Measurements from ENCODE around the gene TIMELESS.

The TIMELESS gene

DNA sequence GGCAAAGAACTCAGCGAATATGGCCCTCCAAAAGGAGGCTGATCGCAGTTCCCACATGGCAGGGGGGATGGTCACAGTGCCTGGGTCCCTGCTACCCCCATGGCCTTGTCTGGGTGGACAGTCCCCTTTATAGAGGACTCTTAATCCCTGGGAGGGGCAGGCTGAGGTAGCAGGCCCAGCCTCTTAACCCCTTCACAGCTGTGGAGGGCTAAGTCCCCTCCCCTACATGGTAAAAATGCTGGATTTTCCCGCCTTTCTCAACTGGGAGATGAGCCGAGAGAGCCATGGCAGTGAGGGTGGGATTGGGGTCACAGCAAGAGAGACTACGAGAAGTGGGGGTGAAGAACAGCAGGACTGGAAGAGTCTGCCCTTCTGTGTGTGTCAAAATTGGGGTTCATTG lies 5.3 kb upstream of the TIMELESS start, which contains the start of gene MIP:
Gene MIP (minus strand): TSS at position 101 of the 400 bp plus-strand sequence. CDS start 44 bp downstream, at position 57.
- TF ChIP-seq EP300 (IDR thresholded peaks at IDR 0.05; ENCODE audit: borderline replicate concordance) (no peak), USF1 (IDR thresholded peaks at IDR 0.05) (no peak), FOXM1 (IDR thresholded peaks at IDR 0.05; ENCODE audit: borderline replicate concordance, low read depth) (no peak), CEBPB (IDR thresholded peaks at IDR 0.05) (no peak), EGR1 (IDR thresholded peaks at IDR 0.05) (no peak), RAD21 (IDR thresholded peaks at IDR 0.05; ENCODE audit: low read depth) (no peak), NFIC (IDR thresholded peaks at IDR 0.05) (no peak)

DNA sequence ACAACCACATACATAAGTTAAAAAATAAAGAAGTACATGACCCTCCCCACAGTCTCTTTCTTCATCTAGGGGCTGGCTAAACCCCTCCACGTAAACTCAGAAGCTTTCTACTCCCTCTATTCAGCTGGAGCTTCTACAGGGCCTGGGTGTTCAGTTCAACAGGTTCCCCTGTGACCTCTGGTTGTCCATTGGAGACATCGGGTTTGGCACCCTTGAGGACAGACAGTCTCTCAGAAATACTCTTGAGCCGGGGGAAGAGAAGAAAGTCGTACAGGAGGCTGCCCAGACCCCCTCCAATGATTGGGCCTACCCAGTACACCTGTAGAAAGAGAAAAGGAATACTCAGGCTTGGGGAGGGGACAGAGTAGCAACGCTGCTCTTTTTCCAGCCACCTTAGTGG lies 1.9 kb upstream of the TIMELESS start:
- TF ChIP-seq, protein P1, sequence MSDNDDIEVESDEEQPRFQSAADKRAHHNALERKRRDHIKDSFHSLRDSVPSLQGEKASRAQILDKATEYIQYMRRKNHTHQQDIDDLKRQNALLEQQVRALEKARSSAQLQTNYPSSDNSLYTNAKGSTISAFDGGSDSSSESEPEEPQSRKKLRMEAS (IDR thresholded peaks at IDR 0.05) = no peak
- TF ChIP-seq RAD21 (IDR thresholded peaks at IDR 0.05; ENCODE audit: low read depth) (no peak), EGR1 (IDR thresholded peaks at IDR 0.05) (no peak), USF1 (IDR thresholded peaks at IDR 0.05) (no peak), YY1 (IDR thresholded peaks at IDR 0.05; ENCODE audit: low read depth) (no peak), ZBTB7A (IDR thresholded peaks at IDR 0.05; ENCODE audit: low read depth) (no peak), CEBPB (IDR thresholded peaks at IDR 0.05) (no peak), CREB1 (IDR thresholded peaks at IDR 0.05; ENCODE audit: low read depth) (no peak), TAF1 (IDR thresholded peaks at IDR 0.05; ENCODE audit: low read depth) (no peak), TCF12 (IDR thresholded peaks at IDR 0.05; ENCODE audit: low read depth) (no peak), EP300 (IDR thresholded peaks at IDR 0.05; ENCODE audit: borderline replicate concordance) (no peak)

GRCh38 chr12:56450241-56450640 lies 1.0 kb upstream of the TIMELESS start:
- TF ChIP-seq EGR1 (IDR thresholded peaks at IDR 0.05) = no peak
- TF ChIP-seq TCF12 (IDR thresholded peaks at IDR 0.05; ENCODE audit: low read depth) = no peak
- no peak for TF ChIP-seq ZBTB7A (IDR thresholded peaks at IDR 0.05; ENCODE audit: low read depth)
- TF ChIP-seq USF1 (IDR thresholded peaks at IDR 0.05) = no peak

DNA sequence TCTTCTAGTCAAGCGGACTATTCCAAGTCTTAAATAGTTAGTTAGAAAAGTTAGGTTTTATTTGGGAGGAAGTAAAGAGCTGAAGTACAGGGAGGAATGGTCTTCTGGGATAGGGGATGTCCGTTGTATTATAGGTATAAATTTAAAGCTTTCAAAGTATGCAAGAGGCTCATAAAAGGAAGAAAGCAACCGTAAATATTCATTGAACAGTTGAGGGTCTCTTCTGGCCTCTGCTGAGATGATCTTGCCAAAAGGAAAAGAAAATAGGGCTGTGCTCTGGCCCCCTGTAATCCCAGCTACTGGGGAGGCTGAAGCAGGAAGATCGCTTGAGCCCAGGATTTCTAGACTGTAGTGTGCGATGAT lies 377 bp upstream of the TIMELESS start:
- TF ChIP-seq, protein P2, sequence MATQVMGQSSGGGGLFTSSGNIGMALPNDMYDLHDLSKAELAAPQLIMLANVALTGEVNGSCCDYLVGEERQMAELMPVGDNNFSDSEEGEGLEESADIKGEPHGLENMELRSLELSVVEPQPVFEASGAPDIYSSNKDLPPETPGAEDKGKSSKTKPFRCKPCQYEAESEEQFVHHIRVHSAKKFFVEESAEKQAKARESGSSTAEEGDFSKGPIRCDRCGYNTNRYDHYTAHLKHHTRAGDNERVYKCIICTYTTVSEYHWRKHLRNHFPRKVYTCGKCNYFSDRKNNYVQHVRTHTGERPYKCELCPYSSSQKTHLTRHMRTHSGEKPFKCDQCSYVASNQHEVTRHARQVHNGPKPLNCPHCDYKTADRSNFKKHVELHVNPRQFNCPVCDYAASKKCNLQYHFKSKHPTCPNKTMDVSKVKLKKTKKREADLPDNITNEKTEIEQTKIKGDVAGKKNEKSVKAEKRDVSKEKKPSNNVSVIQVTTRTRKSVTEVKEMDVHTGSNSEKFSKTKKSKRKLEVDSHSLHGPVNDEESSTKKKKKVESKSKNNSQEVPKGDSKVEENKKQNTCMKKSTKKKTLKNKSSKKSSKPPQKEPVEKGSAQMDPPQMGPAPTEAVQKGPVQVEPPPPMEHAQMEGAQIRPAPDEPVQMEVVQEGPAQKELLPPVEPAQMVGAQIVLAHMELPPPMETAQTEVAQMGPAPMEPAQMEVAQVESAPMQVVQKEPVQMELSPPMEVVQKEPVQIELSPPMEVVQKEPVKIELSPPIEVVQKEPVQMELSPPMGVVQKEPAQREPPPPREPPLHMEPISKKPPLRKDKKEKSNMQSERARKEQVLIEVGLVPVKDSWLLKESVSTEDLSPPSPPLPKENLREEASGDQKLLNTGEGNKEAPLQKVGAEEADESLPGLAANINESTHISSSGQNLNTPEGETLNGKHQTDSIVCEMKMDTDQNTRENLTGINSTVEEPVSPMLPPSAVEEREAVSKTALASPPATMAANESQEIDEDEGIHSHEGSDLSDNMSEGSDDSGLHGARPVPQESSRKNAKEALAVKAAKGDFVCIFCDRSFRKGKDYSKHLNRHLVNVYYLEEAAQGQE (IDR thresholded peaks at IDR 0.05; ENCODE audit: low read depth) = no peak
- TF ChIP-seq CREB1 (IDR thresholded peaks at IDR 0.05; ENCODE audit: low read depth) = no peak
- no peak for TF ChIP-seq RAD21 (IDR thresholded peaks at IDR 0.05; ENCODE audit: low read depth)
- TF ChIP-seq, protein P1 (IDR thresholded peaks at IDR 0.05) = no peak
- no peak for TF ChIP-seq TEAD4 (IDR thresholded peaks at IDR 0.05)
- no peak for TF ChIP-seq NFIC (IDR thresholded peaks at IDR 0.05)
- no peak for TF ChIP-seq YY1 (IDR thresholded peaks at IDR 0.05; ENCODE audit: low read depth)
- no peak for TF ChIP-seq TAF1 (IDR thresholded peaks at IDR 0.05; ENCODE audit: low read depth)
- no peak for TF ChIP-seq TCF12 (IDR thresholded peaks at IDR 0.05; ENCODE audit: low read depth)
- TF ChIP-seq EGR1 (IDR thresholded peaks at IDR 0.05) = no peak

DNA sequence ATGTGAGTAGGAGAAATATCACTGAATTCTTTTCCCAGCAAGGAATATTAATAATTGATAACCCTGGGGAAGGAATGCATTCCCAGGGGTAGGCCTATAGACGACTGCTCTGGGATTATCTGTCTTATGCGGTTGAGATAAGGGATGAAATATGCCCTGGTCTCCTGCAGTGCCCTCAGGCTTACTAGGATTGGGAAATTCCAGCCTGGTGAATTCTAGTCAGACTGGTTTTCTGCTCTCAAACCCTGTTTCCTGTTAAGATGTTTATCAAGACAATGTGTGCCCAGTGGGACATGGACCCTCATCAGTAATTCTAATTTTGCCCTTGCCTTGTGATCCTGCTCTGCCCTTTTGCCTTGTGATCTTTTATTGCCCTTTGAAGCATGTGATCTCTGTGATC lies 6.0 kb downstream of the TIMELESS start:
- TF ChIP-seq USF1 (IDR thresholded peaks at IDR 0.05) (peak; percentile 14; the same call in 1 of the 2 replicates), CEBPB (IDR thresholded peaks at IDR 0.05) (peak; percentile 70)

DNA sequence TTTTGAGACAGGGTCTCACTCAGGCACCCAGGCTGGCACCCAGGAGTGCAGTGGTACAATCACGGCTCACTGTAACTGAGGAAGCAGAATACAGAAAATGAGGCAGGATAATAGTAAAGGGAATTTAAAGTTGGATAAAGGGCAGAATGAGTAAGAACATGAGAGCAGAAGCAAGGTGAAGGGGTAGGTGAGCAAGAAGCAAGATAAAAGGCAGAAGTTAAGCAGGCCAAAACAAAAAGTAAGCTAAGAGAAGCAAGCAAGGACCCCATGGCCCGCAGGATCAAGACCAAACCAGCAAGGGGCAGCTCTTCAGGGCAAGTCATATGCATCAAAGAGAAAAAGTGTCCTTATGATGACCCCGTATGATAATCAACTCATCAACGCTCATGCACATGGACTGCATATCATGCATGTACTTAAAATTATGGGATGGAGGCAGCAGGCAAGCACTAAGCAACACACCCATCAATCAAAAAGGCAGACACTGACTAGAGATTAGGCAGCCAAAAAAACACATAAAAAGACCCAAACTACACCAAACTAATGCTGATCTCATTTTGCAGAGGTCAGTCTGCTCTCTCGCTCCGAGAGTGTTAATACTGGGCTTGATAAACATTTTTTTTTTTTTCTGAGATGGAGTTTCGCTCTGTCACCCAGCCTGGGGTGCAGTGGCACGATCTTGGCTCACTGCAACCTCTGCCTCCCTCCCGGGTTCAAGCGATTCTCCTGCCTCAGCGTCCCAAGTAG lies 11.6 kb downstream of the TIMELESS start:
- TF ChIP-seq, protein P2 (IDR thresholded peaks at IDR 0.05; ENCODE audit: low read depth) = no peak
- TF ChIP-seq CREB1 (IDR thresholded peaks at IDR 0.05; ENCODE audit: low read depth) = no peak
- TF ChIP-seq ZBTB7A (IDR thresholded peaks at IDR 0.05; ENCODE audit: low read depth) = no peak
- no peak for TF ChIP-seq TEAD4 (IDR thresholded peaks at IDR 0.05)
- TF ChIP-seq, protein P1 (IDR thresholded peaks at IDR 0.05) = no peak
- TF ChIP-seq TAF1 (IDR thresholded peaks at IDR 0.05; ENCODE audit: low read depth) = no peak
- no peak for TF ChIP-seq RAD21 (IDR thresholded peaks at IDR 0.05; ENCODE audit: low read depth)
- no peak for TF ChIP-seq YY1 (IDR thresholded peaks at IDR 0.05; ENCODE audit: low read depth)
- TF ChIP-seq FOXM1 (IDR thresholded peaks at IDR 0.05; ENCODE audit: borderline replicate concordance, low read depth) = no peak
- no peak for TF ChIP-seq TCF12 (IDR thresholded peaks at IDR 0.05; ENCODE audit: low read depth)
- no peak for TF ChIP-seq USF1 (IDR thresholded peaks at IDR 0.05)
- TF ChIP-seq CEBPB (IDR thresholded peaks at IDR 0.05) = no peak

Measured in Ishikawa (cell line).